IMR-90 (cell line): ENCODE results near the gene FALEC. TPM values are rescaled to one million over a fixed set of nuclear protein-coding genes. Genes with fewer than 3 reads are reported as not detected.

Source experiments
- ATAC-seq: fragments of 200-7000 bp; cut with Tn5 transposase; 2 replicates; pipeline ENCODE4 v1.9.1; 2020; ENCODE audit warnings: low read depth, mild to moderate bottlenecking, moderate library complexity
- BruUV-seq: library from RNA; stranded (reverse); fragments of 400-500 nt; replicated peaks from 2 replicates; lab custom pipeline; 2021; lab: Mats Ljungman, UMichigan
- CTCF ChIA-PET: fragments of 300-600 bp; formaldehyde crosslinking; extraction: SDS; loops from one replicate; lab custom pipeline; 2021; ENCODE audit warnings: antibody characterized with exemption; lab: Yijun Ruan, JAX
- POLR2A ChIA-PET: fragments of 300-600 bp; sonication (Branson Sonifier 250); formaldehyde crosslinking; loops from one replicate; lab custom pipeline; 2022; ENCODE audit warnings: antibody characterized with exemption; ENCODE audit not compliant: unreplicated experiment; lab: Charles Lee
- DNase-seq: peaks from one replicate; pipeline ENCODE4 v3.0.0; 2013
- H2AFZ ChIP-seq: replicated peaks from 2 replicates; pipeline ENCODE3; 2013; ENCODE audit warnings: low read length, mild to moderate bottlenecking; ENCODE audit not compliant: poor library complexity
- H2AK5ac ChIP-seq: 2 replicates; pipeline ENCODE4 v1.6.1; 2013; ENCODE audit warnings: low read depth, low read length, inconsistent platforms
- H2AK9ac ChIP-seq: replicated peaks from 2 replicates; pipeline ENCODE3; 2013; ENCODE audit warnings: mild to moderate bottlenecking, low read depth, low read length, moderate library complexity; ENCODE audit not compliant: poor library complexity
- H2BK120ac ChIP-seq: 2 replicates; pipeline ENCODE4 v1.6.1; 2013; ENCODE audit warnings: low read depth, low read length, inconsistent platforms
- H2BK15ac ChIP-seq: 3 replicates; pipeline ENCODE4 v1.6.1; 2013; ENCODE audit warnings: low read depth, low read length, inconsistent platforms
- H2BK20ac ChIP-seq: 2 replicates; pipeline ENCODE4 v1.6.1; 2013; ENCODE audit warnings: low read depth, mild to moderate bottlenecking, inconsistent platforms, low read length, moderate library complexity
- H2BK5ac ChIP-seq: 2 replicates; pipeline ENCODE4 v1.6.1; 2013; ENCODE audit warnings: mild to moderate bottlenecking, low read depth, low read length, inconsistent platforms; ENCODE audit not compliant: poor library complexity, severe bottlenecking
- H3K14ac ChIP-seq: replicated peaks from 2 replicates; pipeline ENCODE4 v1.6.1; 2013; ENCODE audit warnings: low read depth, low read length, inconsistent platforms
- H3K18ac ChIP-seq: 2 replicates; pipeline ENCODE4 v1.6.1; 2013; ENCODE audit warnings: low read depth, low read length, control low read depth
- H3K23ac ChIP-seq: 2 replicates; pipeline ENCODE4 v1.6.1; 2013; ENCODE audit warnings: low read depth, low read length, inconsistent platforms
- H3K27ac ChIP-seq: 2 replicates; pipeline ENCODE4 v1.5.1; 2013; ENCODE audit warnings: mild to moderate bottlenecking, control low read depth, low read length; ENCODE audit not compliant: insufficient read depth
- H3K27me3 ChIP-seq: 2 replicates; pipeline ENCODE4 v1.6.1; 2013; ENCODE audit warnings: low read length; ENCODE audit not compliant: control insufficient read depth, insufficient read depth
- H3K36me3 ChIP-seq: 2 replicates; pipeline ENCODE4 v1.6.1; 2013; ENCODE audit warnings: low read length, mixed read lengths; ENCODE audit not compliant: control insufficient read depth, insufficient read depth
- H3K4ac ChIP-seq: 2 replicates; pipeline ENCODE4 v1.6.1; 2013; ENCODE audit warnings: low read depth, low read length, inconsistent platforms
- H3K4me1 ChIP-seq: 2 replicates; pipeline ENCODE4 v1.6.1; 2013; ENCODE audit warnings: low read length, mixed read lengths; ENCODE audit not compliant: control insufficient read depth, insufficient read depth
- H3K4me2 ChIP-seq: 2 replicates; pipeline ENCODE4 v1.6.1; 2013; ENCODE audit warnings: low read depth, mild to moderate bottlenecking, control low read depth, low read length, moderate library complexity
- H3K4me3 ChIP-seq: 2 replicates; pipeline ENCODE4 v1.5.1; 2013; ENCODE audit warnings: low read depth, mild to moderate bottlenecking, control low read depth, low read length, moderate library complexity; ENCODE audit not compliant: insufficient read depth
- H3K56ac ChIP-seq: 2 replicates; pipeline ENCODE4 v1.6.1; 2013; ENCODE audit warnings: low read length, inconsistent platforms; ENCODE audit not compliant: insufficient read depth; ENCODE audit errors: extremely low read depth
- H3K79me1 ChIP-seq, 2 experiments: 2 replicates each; pipeline ENCODE4 v1.6.1; 2013; ENCODE audit warnings: low read length in 2 of 2, inconsistent platforms in 1 of 2, low read depth in 1 of 2
- H3K9ac ChIP-seq: 2 replicates; pipeline ENCODE4 v1.6.1; 2013; ENCODE audit warnings: low read depth, low read length, control low read depth
- H3K9me1 ChIP-seq: 2 replicates; pipeline ENCODE4 v1.6.1; 2013; ENCODE audit warnings: low read length, inconsistent platforms; ENCODE audit not compliant: insufficient read depth
- H3K9me3 ChIP-seq: 2 replicates; pipeline ENCODE4 v1.6.1; 2013; ENCODE audit warnings: low read length; ENCODE audit not compliant: control insufficient read depth, insufficient read depth
- H4K20me1 ChIP-seq: 2 replicates; pipeline ENCODE4 v1.6.1; 2013; ENCODE audit warnings: low read length, inconsistent platforms; ENCODE audit not compliant: insufficient read depth
- H4K5ac ChIP-seq: 2 replicates; pipeline ENCODE4 v1.6.1; 2013; ENCODE audit warnings: mild to moderate bottlenecking, low read depth, low read length, control low read depth
- H4K8ac ChIP-seq, 2 experiments: 2 replicates each; pipeline ENCODE4 v1.6.1; 2013; ENCODE audit warnings: low read depth in 2 of 2, low read length in 2 of 2, control low read depth in 1 of 2, inconsistent platforms in 1 of 2
- H4K91ac ChIP-seq: 2 replicates; pipeline ENCODE4 v1.6.1; 2013; ENCODE audit warnings: low read depth, low read length, inconsistent platforms; ENCODE audit not compliant: insufficient read depth
- BHLHE40 ChIP-seq: fragments of 150-350 bp; IDR thresholded peaks from 2 replicates; pipeline ENCODE4 v1.6.1; 2016; ENCODE audit warnings: mild to moderate bottlenecking, low read depth, low read length
- CHD1 ChIP-seq: IDR thresholded peaks from 2 replicates; pipeline ENCODE4 v1.6.1; 2012; ENCODE audit warnings: low read depth, low read length, improper control_type of control experiment
- NFE2L2 ChIP-seq: fragments of 150-350 bp; IDR thresholded peaks from 2 replicates; pipeline ENCODE4 v1.6.1; 2016; ENCODE audit warnings: low read depth, mild to moderate bottlenecking, low read length
- RAD21 ChIP-seq: IDR thresholded peaks from 2 replicates; pipeline ENCODE4 v1.6.1; 2012; ENCODE audit warnings: low read length, improper control_type of control experiment
- SMC3 ChIP-seq: fragments of 150-350 bp; IDR thresholded peaks from 2 replicates; pipeline ENCODE4 v1.6.1; 2016; ENCODE audit warnings: low read depth, mild to moderate bottlenecking, antibody characterized with exemption, low read length, moderate library complexity
- WGBS, 2 experiments: methylation state at CpG; one replicate each; pipeline versions ENCODE4 v1.1.5 to v1.1.7; 2013; ENCODE audit warnings: missing lambda C conversion rate in 2 of 2; ENCODE audit not compliant: insufficient read length in 1 of 2; ENCODE audit errors: extremely low coverage in 2 of 2; 5-methylcytosine and 5-hydroxymethylcytosine counted together
- dilution Hi-C: fragments of 300-500 bp; cut with HindIII; formaldehyde crosslinking; loops from one replicate; pipeline ENCODE4 v1.14.3; 2018; ENCODE audit warnings: low sequenced_read_pairs; ENCODE audit not compliant: unreplicated experiment
- in situ Hi-C: fragments of 300-500 bp; cut with MboI; formaldehyde crosslinking; loops from 3 replicates; pipeline ENCODE4 v1.14.3; 2019; ENCODE audit warnings: low sequenced_read_pairs, inconsistent platforms, mixed read lengths
- intact Hi-C: fragments of 100-400 bp; cut with micrococcal nuclease; formaldehyde crosslinking; loops from 2 replicates; pipeline ENCODE4 v1.10.0; 2022
- polyA plus RNA-seq, 3 experiments: library from polyadenylated mRNA; depleted of rRNA; stranded (reverse); fragments of >200 nt; gene quantifications; 2 replicates each; pipeline ENCODE4 v1.2.3, GENCODE V29; 2012; ENCODE audit warnings: low replicate concordance in 1 of 3
- total RNA-seq: library from RNA; depleted of rRNA; stranded (reverse); fragments of >200 nt; gene quantifications from 2 replicates; pipeline ENCODE4 v1.2.3, GENCODE V29; 2012

Gene FALEC
- total and polyA plus RNA-seq, 2 of the 4 experiments (the other 2 are of a cell fraction) = not detected

- dilution Hi-C loops = no loop called here
- peaks cover 9% of the 10 kb centered on the region for H3K9me1 ChIP-seq
- no CpG with 5 or more reads among the region's 10 CpGs for WGBS, 2 experiments
Observed at GRCh38 chr1:150472601-150473200, 42.9 kb upstream of the FALEC start.

More at GRCh38 chr1:150472601-150473200, 42.9 kb upstream of the FALEC start:
- no peak for DNase-seq
- Histone ChIP-seq H3K9ac (no peak overlapping the region), H2AK5ac (no peak overlapping the region), H3K56ac (no peak overlapping the region), H2AK9ac (no peak overlapping the region), H3K4me1 (peaks cover 6% of the 10 kb centered on the region; the same call in 1 of the 2 replicates), H2AFZ (no peak overlapping the region), H3K79me1 (peaks cover 3 to 4% of the 10 kb centered on the region in 2 experiments; a peak in 1 of 4 replicates), H4K91ac (no peak overlapping the region), H3K18ac (no peak overlapping the region), H2BK15ac (no peak overlapping the region), H3K23ac (no peak overlapping the region), H4K8ac (no peak overlapping the region), H3K36me3 (peaks cover 29% of the 10 kb centered on the region), H3K14ac (no peak overlapping the region), H3K4me2 (no peak overlapping the region), H4K20me1 (no peaks in the 10 kb centered on the region), H3K4ac (no peak overlapping the region), H3K27me3 (no peaks in the 10 kb centered on the region), H3K9me3 (no peaks in the 10 kb centered on the region), H4K5ac (no peak overlapping the region), H2BK5ac (no peak overlapping the region), H2BK20ac (no peak overlapping the region), H3K4me3 (no peak overlapping the region), H2BK120ac (no peak overlapping the region), H3K27ac (no peak overlapping the region)
- ChIA-PET CTCF (no interaction called here), POLR2A (no interaction called here)
- in situ Hi-C loops (no loop called here), intact Hi-C loops (no loop called here)
- TF ChIP-seq NFE2L2 (no peak), SMC3 (no peak), BHLHE40 (no peak), CHD1 (no peak), RAD21 (no peak)
- BruUV-seq = no TSS peak
- no peak for ATAC-seq
